ACC112 (cell line): ENCODE data around the gene CATSPER4.

Experiments used
- H2AFZ ChIP-seq: fragments of 200-600 bp; sonication (generic); one replicate; pipeline ENCODE4 v1.6.0; 2017; ENCODE audit warnings: antibody characterized with exemption, low read length; ENCODE audit not compliant: unreplicated experiment
- H3K27ac ChIP-seq: fragments of 200-600 bp; sonication (generic); 2 replicates; pipeline ENCODE4 v1.5.1; 2014; ENCODE audit warnings: low read depth, mild to moderate bottlenecking, antibody characterized with exemption, low read length, moderate library complexity
- H3K27me3 ChIP-seq: fragments of 200-600 bp; sonication (generic); 2 replicates; pipeline ENCODE4 v1.6.1; 2014; ENCODE audit warnings: mild to moderate bottlenecking, antibody characterized with exemption, low read length, moderate library complexity, mixed read lengths; ENCODE audit not compliant: insufficient read depth
- H3K36me3 ChIP-seq: fragments of 200-600 bp; sonication (generic); 2 replicates; pipeline ENCODE4 v1.6.1; 2016; ENCODE audit warnings: mild to moderate bottlenecking, antibody characterized with exemption, low read length, moderate library complexity, mixed read lengths; ENCODE audit not compliant: insufficient read depth
- H3K4me1 ChIP-seq: fragments of 200-600 bp; sonication (generic); one replicate; pipeline ENCODE4 v1.6.1; 2016; ENCODE audit warnings: low read length, mixed read lengths; ENCODE audit not compliant: insufficient read depth, unreplicated experiment, control insufficient read depth
- H3K4me3 ChIP-seq: fragments of 200-600 bp; sonication (generic); 2 replicates; pipeline ENCODE4 v1.5.1; 2014; ENCODE audit warnings: mild to moderate bottlenecking, low read depth, low read length
- H3K79me2 ChIP-seq: fragments of 200-600 bp; sonication (generic); one replicate; pipeline ENCODE4 v1.6.0; 2016; ENCODE audit warnings: low read length; ENCODE audit not compliant: control insufficient read depth, unreplicated experiment, insufficient read depth

CATSPER4 gene

GRCh38 chr1:26164861-26165842 lies 25.2 kb upstream of the CATSPER4 start:
- H3K79me2 ChIP-seq = peaks cover 4% of the 10 kb centered on the region
- H2AFZ ChIP-seq = peak overlapping the region; percentile 75
- H3K27me3 ChIP-seq = peaks cover 4% of the 10 kb centered on the region; the same call in 1 of the 2 replicates

GRCh38 chr1:26166719-26167281 lies 23.6 kb upstream of the CATSPER4 start:
- no peak overlapping the region for H3K27ac ChIP-seq
- H3K27me3 ChIP-seq = peaks cover 4% of the 10 kb centered on the region; the same call in 1 of the 2 replicates
- no peak overlapping the region for H3K4me3 ChIP-seq
- H3K4me1 ChIP-seq = peaks cover 7% of the 10 kb centered on the region
- H3K36me3 ChIP-seq = no peaks in the 10 kb centered on the region
- peaks cover 17% of the 10 kb centered on the region for H3K79me2 ChIP-seq
- no peak overlapping the region for H2AFZ ChIP-seq

More at GRCh38 chr1:26164861-26165842, 25.2 kb upstream of the CATSPER4 start:
- Histone ChIP-seq H3K36me3 (no peaks in the 10 kb centered on the region), H3K4me1 (peaks cover 11% of the 10 kb centered on the region), H3K27ac (no peak overlapping the region), H3K4me3 (no peak overlapping the region)

GRCh38 chr1:26168410-26169197 lies 21.8 kb upstream of the CATSPER4 start, which contains the start of gene C1orf232:
TSS of gene C1orf232 (minus strand) at chr1:26168963. CDS start at chr1:26168499, 464 bp downstream.
- Histone ChIP-seq H3K27me3 (peaks cover 4% of the 10 kb centered on the region; the same call in 1 of the 2 replicates), H3K36me3 (no peaks in the 10 kb centered on the region), H2AFZ (peak within 1 kb of the TSS; percentile 95), H3K4me3 (peak within 1 kb of the TSS; percentile 96), H3K79me2 (peaks cover 17% of the 10 kb centered on the region), H3K27ac (peak within 1 kb of the TSS; percentile 50; the same call in 1 of the 2 replicates), H3K4me1 (peaks cover 7% of the 10 kb centered on the region)

GRCh38 chr1:26169198-26169554 lies 21.2 kb upstream of the CATSPER4 start:
- peak overlapping the region; percentile 96 for H3K4me3 ChIP-seq
- H3K79me2 ChIP-seq = peaks cover 17% of the 10 kb centered on the region
- H3K27ac ChIP-seq = no peak overlapping the region
- peaks cover 7% of the 10 kb centered on the region for H3K4me1 ChIP-seq
- H2AFZ ChIP-seq = peak overlapping the region; percentile 95
- no peaks in the 10 kb centered on the region for H3K27me3 ChIP-seq
- no peaks in the 10 kb centered on the region for H3K36me3 ChIP-seq

GRCh38 chr1:26169669-26170471 lies 20.5 kb upstream of the CATSPER4 start, which contains the start of gene ZNF593:
TSS of gene ZNF593 (plus strand) at chr1:26169908. CDS start at chr1:26169984, 76 bp downstream.
- Histone ChIP-seq H3K27ac (peak within 1 kb of the TSS; percentile 50; the same call in 1 of the 2 replicates), H3K4me3 (peak within 1 kb of the TSS; percentile 96), H3K27me3 (no peaks in the 10 kb centered on the region), H3K79me2 (peaks cover 17% of the 10 kb centered on the region), H3K4me1 (peaks cover 7% of the 10 kb centered on the region), H2AFZ (peak within 1 kb of the TSS; percentile 95), H3K36me3 (no peaks in the 10 kb centered on the region)

GRCh38 chr1:26170472-26170821 lies 20.0 kb upstream of the CATSPER4 start:
- H3K4me3 ChIP-seq = peak overlapping the region; percentile 96
- peak overlapping the region; percentile 94 for H2AFZ ChIP-seq
- no peaks in the 10 kb centered on the region for H3K27me3 ChIP-seq
- H3K27ac ChIP-seq = no peak overlapping the region
- H3K79me2 ChIP-seq = peaks cover 17% of the 10 kb centered on the region
- no peaks in the 10 kb centered on the region for H3K36me3 ChIP-seq
- peaks cover 7% of the 10 kb centered on the region for H3K4me1 ChIP-seq

GRCh38 chr1:26171084-26172072 lies 19.0 kb upstream of the CATSPER4 start, which contains the start of gene ZNF593OS:
TSS of gene ZNF593OS (minus strand) at chr1:26171832. CDS start at chr1:26171661, 171 bp downstream.
- H2AFZ ChIP-seq = no peak within 1 kb of the TSS
- no peaks in the 10 kb centered on the region for H3K36me3 ChIP-seq
- H3K27ac ChIP-seq = no peak within 1 kb of the TSS
- H3K4me3 ChIP-seq = peak within 1 kb of the TSS; percentile 96
- peaks cover 7% of the 10 kb centered on the region for H3K4me1 ChIP-seq
- peaks cover 17% of the 10 kb centered on the region for H3K79me2 ChIP-seq
- H3K27me3 ChIP-seq = no peaks in the 10 kb centered on the region

GRCh38 chr1:26175346-26175745 lies 15.1 kb upstream of the CATSPER4 start:
- H3K27ac ChIP-seq = no peak overlapping the region
- no peaks in the 10 kb centered on the region for H3K27me3 ChIP-seq
- no peaks in the 10 kb centered on the region for H3K4me1 ChIP-seq
- H2AFZ ChIP-seq = no peak overlapping the region
- H3K79me2 ChIP-seq = peaks cover 11% of the 10 kb centered on the region
- H3K36me3 ChIP-seq = no peaks in the 10 kb centered on the region
- H3K4me3 ChIP-seq = no peak overlapping the region

GRCh38 chr1:26177182-26177684 lies 13.2 kb upstream of the CATSPER4 start, which contains the start of gene CNKSR1:
TSS of gene CNKSR1 (plus strand) at chr1:26177491. CDS start at chr1:26177548, 57 bp downstream.
- Histone ChIP-seq H3K4me1 (no peaks in the 10 kb centered on the region), H2AFZ (no peak within 1 kb of the TSS), H3K27me3 (no peaks in the 10 kb centered on the region), H3K79me2 (no peaks in the 10 kb centered on the region), H3K27ac (no peak within 1 kb of the TSS), H3K4me3 (no peak within 1 kb of the TSS), H3K36me3 (no peaks in the 10 kb centered on the region)
